ENCODE measurements around the gene CDC42EP5.

The CDC42EP5 gene

DNA sequence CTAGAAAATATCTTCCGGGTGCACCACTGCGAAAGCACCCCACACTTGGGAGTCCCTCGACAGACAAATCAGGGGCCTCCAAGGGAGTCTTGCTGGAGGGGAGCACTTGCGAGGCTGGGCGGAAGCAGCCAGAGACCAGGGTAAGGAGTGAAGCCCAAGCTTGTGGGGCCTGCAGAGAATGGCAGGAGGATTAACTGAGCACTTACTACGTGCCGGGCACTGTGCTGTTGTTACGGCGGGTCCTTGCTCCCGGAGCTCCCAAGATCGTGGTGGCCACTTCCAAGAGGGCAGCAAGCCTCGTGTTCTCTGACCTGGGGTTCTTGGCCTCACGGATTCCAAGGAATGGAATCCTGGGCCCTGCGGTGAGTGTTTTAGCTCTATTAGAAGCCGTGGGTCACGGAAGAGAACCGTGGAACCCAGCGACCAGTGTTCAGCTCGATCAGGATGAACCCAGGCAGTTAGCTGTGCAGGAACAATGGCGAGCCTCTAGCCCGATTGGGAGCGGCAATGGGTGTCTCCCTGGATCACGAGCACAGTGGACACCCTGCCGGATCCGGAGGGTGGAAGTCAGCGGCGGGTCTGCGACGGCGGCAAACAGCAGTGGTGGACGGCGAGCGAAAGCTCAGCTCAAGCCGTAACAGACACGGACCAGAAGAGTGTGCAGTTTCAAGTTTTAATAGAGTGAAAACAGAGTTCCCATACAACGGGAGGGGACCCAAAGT is 48.3 kb downstream of the CDC42EP5 start:
- DNase-seq = no peak

DNA sequence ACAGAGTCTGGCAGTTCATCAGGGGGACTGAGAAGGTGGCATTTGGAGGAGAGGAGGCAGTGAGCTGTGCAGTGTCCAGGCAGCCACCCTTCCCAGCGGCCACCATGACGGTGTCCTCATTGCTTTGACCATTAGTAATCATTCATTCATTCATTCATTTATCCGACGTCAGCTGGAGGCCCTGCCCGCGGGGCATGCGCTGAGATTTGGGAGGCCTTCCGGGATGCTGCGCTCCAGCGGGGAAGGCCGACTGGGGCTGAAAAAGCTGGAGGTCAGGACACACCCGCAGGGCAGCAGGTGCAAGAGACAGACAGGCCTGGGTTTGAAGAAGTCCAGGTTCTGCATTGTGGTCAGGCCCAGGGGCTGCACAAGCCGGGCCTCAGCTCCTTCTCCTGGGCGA is 48.9 kb downstream of the CDC42EP5 start:
- no peak for DNase-seq

DNA sequence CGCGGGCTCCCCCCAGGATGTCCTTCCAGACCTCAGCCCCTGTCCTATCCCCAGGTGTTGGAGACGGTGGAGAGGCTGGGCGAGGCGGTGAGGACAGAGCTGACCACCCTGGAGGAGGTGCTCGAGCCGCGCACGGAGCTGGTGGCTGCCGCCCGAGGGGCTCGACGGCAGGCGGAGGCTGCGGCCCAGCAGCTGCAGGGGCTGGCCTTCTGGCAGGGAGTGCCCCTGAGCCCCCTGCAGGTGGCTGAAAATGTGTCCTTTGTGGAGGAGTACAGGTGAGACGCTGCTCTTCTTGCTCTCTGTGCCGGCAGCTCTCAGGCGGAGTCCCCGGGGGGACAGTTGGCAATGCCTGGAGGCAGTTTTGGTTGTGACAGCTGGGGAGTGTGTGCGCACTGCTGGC is 51.0 kb downstream of the CDC42EP5 start:
- no peak for DNase-seq

DNA sequence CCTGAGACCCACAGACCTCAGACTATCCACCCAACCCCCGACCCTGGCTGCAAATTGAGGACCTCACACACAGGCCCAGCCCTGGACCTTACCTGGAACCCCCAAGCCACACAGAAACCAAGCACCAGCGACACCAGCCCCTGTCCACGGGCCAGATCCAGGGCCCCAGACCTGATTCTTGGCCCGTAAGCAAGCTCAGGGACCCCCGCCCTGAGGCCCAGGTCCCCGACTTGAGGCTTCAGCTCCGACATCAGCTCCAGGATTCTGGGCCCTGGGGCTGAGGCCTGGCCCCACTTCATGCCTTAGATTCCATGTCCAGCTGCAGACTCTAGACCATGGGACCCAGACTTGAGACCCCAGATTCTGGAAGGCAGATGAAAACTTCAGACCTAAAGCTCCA is 51.6 kb downstream of the CDC42EP5 start:
- DNase-seq = no peak

DNA sequence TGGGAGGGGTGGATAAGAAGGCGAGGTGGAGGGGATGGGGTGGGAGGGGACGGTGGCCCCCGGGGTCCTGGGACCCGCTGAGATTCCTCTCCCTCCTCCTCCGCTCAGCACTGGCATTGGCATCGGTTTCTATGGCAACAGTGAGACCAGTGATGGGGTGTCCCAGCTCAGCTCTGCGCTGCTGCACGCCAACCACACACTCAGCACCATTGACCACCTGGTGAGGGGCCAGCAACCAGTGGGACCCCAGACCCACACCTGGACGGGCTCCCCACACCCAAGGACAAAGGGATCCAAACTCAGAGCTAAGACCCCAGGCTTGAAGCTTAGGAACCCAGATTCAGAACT is 52.0 kb downstream of the CDC42EP5 start:
- DNase-seq = no peak

DNA sequence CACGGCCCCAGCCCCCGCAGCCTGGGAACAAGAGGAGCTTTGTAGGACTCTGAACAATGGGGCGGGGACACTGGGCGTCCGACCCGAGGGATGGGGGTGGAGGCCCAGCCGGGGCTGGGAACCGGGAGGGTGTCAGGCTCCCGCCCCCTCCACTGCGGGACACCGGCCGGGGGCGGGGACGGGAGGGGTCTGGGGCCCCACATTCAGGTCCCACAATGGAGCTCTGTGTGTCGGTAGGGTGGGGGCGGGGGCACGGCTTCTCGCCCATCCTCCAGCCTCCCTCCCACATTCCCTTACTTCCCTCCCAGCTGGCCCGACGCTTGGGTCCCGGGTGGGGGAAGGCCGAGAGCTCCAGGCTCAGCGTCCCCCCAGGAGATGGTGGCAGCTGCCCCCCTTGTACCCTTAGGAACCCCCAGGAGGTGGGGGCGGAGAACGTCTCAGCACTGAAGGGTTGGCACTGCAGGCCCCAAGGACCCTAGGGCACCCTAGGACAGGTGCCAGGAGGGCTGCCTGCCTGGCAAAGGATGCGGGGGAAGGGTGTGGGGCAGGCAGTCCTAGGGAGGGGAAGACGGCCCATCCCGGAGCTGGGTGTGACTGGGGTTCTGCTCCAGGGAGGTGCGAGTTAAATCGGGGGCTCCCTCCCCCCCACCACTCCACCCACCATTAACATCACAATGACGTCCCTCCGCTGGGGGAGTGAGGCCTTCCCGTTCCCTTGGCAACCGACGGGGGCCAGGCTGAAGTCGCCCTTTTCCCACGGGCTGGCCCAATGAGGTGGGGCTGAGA is 52.5 kb downstream of the CDC42EP5 start:
- no peak for DNase-seq

DNA sequence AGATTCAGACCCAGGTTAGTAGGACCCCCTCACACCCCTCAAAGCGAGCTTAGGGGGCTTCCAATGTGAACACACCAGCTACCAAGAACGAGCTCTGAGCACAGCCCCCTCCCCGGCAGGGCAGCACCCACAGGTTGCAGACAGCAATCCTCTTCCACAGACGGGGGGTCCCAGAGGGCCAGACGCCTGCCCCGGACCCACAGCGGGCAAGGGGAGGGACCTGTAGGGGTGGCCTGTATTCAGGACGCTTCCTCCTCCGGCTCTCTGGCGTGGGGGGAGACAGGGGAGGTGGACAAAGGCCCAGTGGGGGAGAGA is 53.1 kb downstream of the CDC42EP5 start:
- DNase-seq = no peak

DNA sequence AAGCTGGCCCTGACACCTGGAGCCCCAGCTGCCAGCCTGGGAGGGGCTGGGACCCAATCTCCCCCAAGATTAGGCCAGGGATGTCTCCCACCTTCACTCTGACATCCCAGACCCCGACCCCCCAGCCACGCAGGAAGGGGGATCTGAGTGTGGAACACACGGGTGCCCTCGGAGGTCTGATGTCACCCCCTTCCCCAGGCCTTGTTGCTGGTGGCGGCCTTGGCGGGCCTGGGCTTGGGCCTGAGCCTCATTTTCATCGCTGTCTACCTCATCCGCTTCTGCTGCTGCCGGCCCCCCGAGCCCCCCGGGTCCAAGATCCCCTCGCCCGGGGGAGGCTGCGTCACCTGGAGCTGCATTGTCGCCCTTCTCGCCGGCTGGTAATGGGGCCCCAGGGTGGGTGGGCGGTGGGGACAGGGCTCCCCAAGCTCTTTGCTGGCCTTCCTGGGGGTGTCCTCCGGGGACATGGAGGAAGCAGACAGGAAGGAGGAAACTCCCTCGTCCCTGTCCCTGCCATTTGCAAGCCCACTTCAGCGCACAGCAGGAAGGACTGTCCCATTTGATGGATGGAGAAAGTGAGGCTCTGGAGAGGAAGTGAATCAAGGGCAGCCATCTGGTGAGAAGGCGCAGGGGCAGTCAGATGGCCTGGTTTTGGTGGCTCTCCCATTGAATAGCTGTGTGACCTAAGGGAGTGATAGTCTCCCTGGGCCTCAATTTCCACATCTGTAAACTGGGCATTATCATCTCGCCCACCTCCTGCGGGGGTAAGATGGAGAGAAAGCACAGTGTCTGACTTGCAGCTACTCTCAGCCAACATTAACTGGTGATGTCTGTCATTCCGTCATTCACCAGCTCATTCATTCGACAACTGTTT is 53.9 kb downstream of the CDC42EP5 start:
- DNase-seq = no peak

DNA sequence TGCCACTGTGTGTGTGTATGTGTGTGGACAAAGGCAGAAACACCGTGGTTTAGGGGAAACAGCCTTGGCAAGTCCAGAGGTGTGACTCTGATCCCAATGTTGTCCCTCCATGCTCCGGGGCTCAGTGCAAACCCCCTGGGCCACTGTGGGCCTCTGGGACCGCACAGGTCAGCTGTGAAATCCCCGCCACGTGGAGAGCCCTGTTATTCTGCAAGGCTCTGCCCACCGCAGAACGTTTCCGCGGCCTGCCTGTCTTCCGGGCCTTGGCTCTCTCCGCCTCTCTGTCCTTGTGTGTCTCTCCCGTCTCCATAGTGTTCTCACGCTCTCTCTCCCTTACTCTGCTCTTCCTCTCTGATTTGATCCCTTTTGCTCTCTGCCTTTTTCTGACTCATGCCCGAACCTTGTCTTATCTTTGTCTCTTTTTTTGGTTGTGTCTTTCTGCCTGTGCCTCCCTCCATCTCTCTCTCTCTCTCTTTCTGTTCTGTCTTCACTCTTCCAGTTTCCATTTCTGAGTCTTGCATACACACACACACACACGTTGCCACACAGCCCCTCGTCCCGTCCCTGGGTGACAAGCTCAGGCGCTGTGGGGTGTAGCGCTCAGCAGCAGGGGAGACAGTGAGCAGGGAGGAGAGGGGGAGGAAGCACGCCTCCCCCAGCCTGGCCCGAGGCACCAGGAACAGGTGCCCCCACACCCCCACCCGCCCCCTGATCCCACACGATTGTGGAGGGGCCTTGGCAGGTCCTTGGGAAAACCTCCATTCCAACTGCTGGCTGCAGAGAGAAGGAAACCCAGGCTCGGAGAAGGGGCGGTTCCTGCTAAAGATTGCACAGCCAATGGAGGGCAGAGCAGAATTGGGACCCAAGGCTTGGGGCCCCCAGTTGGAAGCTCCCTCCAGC is 54.8 kb downstream of the CDC42EP5 start:
- DNase-seq = no peak

DNA sequence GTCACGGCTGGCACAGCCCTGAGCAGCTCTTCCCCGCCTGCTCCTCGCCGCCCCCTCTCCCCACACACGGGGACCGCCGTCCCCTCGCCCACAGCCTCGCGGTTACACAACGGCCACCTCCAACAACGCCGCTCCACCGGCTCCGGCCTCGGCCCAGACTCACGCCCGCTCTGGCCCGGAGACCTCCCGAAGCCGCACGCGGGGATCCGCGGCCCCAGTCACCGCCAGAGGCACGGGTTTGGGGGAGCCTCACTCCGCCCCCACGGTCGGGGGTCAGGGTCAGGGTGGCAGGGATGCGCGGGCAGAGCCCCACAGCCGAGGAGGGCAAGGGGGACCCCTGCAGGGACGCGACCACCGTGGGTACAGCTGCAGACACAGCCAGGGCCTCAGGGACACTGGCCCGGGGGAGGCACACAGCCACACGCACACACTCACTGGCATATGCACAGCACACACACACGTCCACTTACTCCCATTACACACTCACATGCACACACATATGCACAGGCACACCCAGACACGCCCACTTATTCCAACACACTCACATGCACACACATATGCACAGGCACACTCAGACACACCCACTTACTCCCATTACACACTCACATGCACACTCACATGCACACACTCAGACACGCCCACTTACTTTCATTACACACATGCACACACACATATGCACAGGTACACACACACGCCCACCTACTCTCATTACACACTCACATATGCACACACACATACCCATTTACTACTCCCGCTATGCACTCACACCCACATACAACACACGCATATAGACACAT is 56.2 kb downstream of the CDC42EP5 start:
- no peak for DNase-seq

DNA sequence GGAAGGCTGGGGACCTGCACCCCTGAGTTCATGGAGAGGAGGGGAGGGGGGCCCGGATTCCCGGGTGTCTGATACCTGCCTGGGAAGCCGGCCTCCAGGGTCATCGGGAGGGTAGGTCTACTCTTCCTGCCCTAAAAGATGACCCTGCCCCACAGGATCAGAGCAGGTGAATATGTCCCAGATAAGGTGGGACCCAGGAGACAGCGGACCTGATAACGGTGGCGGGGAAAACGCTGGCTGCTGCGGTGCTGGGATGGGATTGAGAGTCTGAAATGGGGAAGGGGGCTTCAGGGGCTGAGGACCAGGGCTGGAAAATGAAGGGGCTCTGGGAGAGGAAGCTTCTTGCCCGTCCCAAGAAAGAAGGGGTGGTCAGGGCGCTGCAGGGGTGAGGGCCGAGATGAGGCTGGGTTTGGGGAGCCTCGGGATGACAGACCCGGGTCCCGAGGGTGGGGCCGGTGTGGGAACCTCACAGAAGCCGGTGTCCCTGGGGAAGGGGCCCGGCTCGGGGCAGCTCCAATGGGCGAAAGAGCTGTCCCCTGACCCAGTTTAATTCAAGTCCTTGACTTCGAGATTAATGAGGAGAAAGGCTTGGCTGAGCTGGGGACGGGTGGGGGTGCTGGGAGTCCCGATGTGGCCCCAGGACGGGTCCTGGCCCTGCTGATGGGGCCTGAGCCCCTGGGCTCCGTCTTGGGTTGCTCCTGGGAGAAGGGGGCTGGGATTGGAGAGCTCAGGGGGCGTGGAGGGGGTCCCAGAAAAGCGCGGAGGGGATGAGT is 57.0 kb downstream of the CDC42EP5 start:
- no peak for DNase-seq

DNA sequence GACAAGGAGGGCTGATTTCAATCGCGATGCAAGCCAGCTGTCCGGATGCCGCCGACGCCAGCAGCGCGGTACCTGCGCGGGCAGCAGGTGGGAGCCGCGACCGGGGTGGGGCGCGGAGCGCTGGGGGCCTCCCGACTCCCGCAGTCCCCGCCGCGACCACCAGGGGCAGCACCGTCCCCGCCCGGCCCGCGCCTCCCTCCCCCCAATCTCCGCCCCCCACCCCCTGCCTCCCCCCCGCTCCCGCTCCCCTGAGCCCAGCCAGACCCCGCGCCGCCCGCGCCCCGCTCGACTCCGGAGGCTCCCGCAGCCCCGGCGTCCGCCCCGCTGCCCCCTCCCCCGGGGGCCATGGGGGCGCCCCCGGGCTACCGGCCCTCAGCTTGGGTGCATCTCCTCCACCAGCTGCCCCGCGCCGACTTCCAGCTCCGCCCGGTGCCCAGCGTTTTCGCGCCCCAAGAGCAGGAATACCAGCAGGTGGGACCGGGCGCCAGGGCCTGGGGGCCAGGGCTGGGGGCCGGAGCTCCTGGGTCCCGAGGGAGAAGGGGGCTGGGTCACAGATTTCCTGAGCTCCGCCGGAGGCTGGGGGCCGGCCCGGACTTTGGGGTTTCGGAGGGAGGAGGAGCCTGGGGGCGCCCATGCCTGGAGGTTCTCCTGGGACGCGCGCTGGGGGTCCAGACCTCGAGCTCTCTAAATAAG is 57.7 kb downstream of the CDC42EP5 start, which contains the start of gene TTYH1:
Gene TTYH1 (plus strand): TSS at position 257 of the 693 bp plus-strand sequence. CDS start 89 bp downstream, at position 346.
- peak; percentile 32 for DNase-seq
